Measurements from ENCODE around the gene NPTXR. TPM values are rescaled to one million over a fixed set of nuclear protein-coding genes. Genes with fewer than 3 reads are reported as not detected.

The NPTXR gene
- polyA plus RNA-seq, 1 experiment: 1.7 TPM

DNA sequence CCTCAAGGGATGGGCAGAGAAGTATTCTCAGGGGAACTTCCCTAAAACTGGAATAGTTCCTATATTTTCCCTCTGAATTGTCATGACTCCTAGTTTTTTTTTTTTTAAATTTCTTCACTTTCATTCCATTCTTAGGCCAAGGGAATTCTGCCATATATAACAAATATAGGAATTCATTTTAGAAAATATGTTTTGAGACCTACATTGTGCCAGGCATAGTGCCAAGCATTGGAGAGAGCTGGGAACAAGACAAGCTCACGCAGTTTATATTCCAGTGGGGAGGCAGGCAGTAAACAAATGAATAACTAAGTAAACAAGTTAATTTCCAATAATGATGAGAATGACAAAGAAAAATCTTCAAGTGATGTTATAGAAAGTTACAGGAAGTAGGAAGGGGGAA is 2.6 kb upstream of the NPTXR start:
- no peak overlapping the region for H3K27ac ChIP-seq (ENCODE audit: low read depth, low read length)
- TF ChIP-seq, protein P1, sequence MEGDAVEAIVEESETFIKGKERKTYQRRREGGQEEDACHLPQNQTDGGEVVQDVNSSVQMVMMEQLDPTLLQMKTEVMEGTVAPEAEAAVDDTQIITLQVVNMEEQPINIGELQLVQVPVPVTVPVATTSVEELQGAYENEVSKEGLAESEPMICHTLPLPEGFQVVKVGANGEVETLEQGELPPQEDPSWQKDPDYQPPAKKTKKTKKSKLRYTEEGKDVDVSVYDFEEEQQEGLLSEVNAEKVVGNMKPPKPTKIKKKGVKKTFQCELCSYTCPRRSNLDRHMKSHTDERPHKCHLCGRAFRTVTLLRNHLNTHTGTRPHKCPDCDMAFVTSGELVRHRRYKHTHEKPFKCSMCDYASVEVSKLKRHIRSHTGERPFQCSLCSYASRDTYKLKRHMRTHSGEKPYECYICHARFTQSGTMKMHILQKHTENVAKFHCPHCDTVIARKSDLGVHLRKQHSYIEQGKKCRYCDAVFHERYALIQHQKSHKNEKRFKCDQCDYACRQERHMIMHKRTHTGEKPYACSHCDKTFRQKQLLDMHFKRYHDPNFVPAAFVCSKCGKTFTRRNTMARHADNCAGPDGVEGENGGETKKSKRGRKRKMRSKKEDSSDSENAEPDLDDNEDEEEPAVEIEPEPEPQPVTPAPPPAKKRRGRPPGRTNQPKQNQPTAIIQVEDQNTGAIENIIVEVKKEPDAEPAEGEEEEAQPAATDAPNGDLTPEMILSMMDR (IDR thresholded peaks at IDR 0.05; ENCODE audit: low read depth, low read length): no peak
- no peak overlapping the region for H3K4me3 ChIP-seq (ENCODE audit: low read depth, low read length)
- no peaks in the 10 kb centered on the region for H3K9me3 ChIP-seq (ENCODE audit: control insufficient read depth, insufficient read depth, low read length)
- ChIA-PET POLR2A (no interaction called here), CTCF (interaction anchor here (0.6 to 1.3 kb wide), 3 partner anchors 23 to 81 kb away, joined by 3 to 4 read pairs (median 4); no protein-coding TSS in a partner anchor)
- peaks cover 30% of the 10 kb centered on the region for H3K27me3 ChIP-seq (ENCODE audit: control insufficient read depth, insufficient read depth, low read length)
- no peak for DNase-seq (ENCODE audit: low read depth, low spot score)

- peaks cover 39% of the 10 kb centered on the region for H3K27me3 ChIP-seq (ENCODE audit: control insufficient read depth, insufficient read depth, low read length)
- TF ChIP-seq, protein P1 (IDR thresholded peaks at IDR 0.05; ENCODE audit: low read depth, low read length): no peak
- POLR2A ChIA-PET: no interaction called here
- no peak overlapping the region for H3K4me3 ChIP-seq (ENCODE audit: low read depth, low read length)
- no peaks in the 10 kb centered on the region for H3K9me3 ChIP-seq (ENCODE audit: control insufficient read depth, insufficient read depth, low read length)
- CTCF ChIA-PET: interaction anchor here (3.9 kb wide), 1 partner anchor 76 kb away, joined by 38 read pairs; no protein-coding TSS in a partner anchor
- no peak overlapping the region for H3K27ac ChIP-seq (ENCODE audit: low read depth, low read length)
- no peak for DNase-seq (ENCODE audit: low read depth, low spot score)
Measured at GRCh38 chr22:38845004-38845740, 1.3 kb upstream of the NPTXR start.

DNA sequence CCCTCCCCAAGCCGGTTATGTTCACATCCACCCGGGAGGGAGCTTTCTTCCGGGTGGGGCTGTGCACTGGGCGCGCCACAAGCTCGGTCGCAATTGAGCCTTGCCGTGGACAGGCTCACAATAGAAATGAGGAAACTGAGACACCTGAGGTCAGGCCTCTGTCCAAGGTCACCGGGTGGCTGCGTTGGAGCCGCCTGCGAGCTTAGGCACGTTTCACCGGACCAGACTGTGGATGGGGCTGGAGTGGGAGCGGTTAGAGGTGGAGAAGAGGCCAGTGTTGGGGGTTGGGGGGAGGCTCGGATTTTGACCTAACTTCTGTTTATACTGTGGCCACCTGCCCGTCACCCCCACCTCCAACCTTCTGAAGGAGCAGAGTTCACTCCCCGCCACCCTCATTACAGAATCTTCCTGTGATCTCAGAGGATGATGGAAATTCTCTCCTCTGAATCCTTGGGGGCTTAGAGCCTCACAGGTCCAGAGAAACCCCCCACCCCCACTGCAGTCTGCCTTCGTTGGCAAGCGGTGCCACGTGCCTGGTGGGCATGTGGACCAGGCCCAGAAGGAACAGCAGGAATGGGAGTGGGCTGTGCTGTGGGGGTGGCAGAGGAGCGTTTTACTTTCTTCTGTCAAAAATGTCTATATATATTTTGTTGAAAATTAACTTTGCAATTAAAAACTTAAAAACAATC is 631 bp upstream of the NPTXR start:
- POLR2A ChIA-PET: no interaction called here

GRCh38 chr22:38843201-38843656 is 599 bp downstream of the NPTXR start:
- Histone ChIP-seq H3K27ac (ENCODE audit: low read depth, low read length) (no peak overlapping the region), H3K27me3 (ENCODE audit: control insufficient read depth, insufficient read depth, low read length) (peaks cover 34% of the 10 kb centered on the region), H3K4me3 (ENCODE audit: low read depth, low read length) (peak overlapping the region; percentile 43), H3K9me3 (ENCODE audit: control insufficient read depth, insufficient read depth, low read length) (no peaks in the 10 kb centered on the region)
- POLR2A ChIA-PET: interaction anchor here (0.6 to 1.0 kb wide), 4 partner anchors 8 to 397 kb away, joined by 3 to 5 read pairs (median 4); no protein-coding TSS in a partner anchor
- CTCF ChIA-PET: interaction anchor here (0.5 to 3.9 kb wide), 5 partner anchors 26 to 78 kb away, joined by 3 to 38 read pairs (median 3); no protein-coding TSS in a partner anchor
- DNase-seq (ENCODE audit: low read depth, low spot score): peak; percentile 52
- TF ChIP-seq, protein P1 (IDR thresholded peaks at IDR 0.05; ENCODE audit: low read depth, low read length): peak; percentile 38

More for the DNA sequence above, 631 bp upstream of the NPTXR start:
- no peaks in the 10 kb centered on the region for H3K9me3 ChIP-seq (ENCODE audit: control insufficient read depth, insufficient read depth, low read length)
- H3K27me3 ChIP-seq (ENCODE audit: control insufficient read depth, insufficient read depth, low read length): peaks cover 37% of the 10 kb centered on the region
- H3K27ac ChIP-seq (ENCODE audit: low read depth, low read length): no peak overlapping the region
- peak overlapping the region; percentile 29; the same call in 1 of the 2 replicates for H3K4me3 ChIP-seq (ENCODE audit: low read depth, low read length)
- no peak for DNase-seq (ENCODE audit: low read depth, low spot score)
- CTCF ChIA-PET: interaction anchor here (3.9 kb wide), 1 partner anchor 75 kb away, joined by 38 read pairs; no protein-coding TSS in a partner anchor
- TF ChIP-seq, protein P1 (IDR thresholded peaks at IDR 0.05; ENCODE audit: low read depth, low read length): no peak
